ENCODE results near the gene MAP3K2. TPM values are rescaled to one million over a fixed set of nuclear protein-coding genes. Genes with fewer than 3 reads are reported as not detected.

Gene MAP3K2
- total RNA-seq, 1 donor from 2014 or later = 47.7 TPM

DNA sequence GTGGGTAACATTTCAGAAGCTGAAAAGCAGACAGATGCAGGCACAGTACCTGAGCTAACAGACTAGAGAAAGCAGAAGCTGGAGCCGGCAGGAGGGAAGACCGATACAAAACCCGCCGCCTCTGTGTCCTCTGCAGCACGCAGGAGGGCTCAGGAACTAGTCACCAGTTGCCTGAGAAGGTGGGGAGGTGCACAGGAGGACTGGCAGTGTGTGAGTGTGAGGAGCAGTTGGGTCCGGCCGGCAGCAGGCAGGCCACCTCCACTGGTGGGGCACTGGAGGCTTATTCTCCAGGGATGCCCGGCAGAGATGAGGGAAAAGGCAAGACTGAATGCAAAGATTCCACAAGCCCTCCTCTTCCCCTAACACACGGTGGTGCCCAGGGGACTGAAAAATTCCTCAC lies 112.0 kb downstream of the MAP3K2 start:
- TF ChIP-seq, protein P1, sequence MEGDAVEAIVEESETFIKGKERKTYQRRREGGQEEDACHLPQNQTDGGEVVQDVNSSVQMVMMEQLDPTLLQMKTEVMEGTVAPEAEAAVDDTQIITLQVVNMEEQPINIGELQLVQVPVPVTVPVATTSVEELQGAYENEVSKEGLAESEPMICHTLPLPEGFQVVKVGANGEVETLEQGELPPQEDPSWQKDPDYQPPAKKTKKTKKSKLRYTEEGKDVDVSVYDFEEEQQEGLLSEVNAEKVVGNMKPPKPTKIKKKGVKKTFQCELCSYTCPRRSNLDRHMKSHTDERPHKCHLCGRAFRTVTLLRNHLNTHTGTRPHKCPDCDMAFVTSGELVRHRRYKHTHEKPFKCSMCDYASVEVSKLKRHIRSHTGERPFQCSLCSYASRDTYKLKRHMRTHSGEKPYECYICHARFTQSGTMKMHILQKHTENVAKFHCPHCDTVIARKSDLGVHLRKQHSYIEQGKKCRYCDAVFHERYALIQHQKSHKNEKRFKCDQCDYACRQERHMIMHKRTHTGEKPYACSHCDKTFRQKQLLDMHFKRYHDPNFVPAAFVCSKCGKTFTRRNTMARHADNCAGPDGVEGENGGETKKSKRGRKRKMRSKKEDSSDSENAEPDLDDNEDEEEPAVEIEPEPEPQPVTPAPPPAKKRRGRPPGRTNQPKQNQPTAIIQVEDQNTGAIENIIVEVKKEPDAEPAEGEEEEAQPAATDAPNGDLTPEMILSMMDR (IDR thresholded peaks at IDR 0.05) = no peak
- intact Hi-C loops (cut with DNase I) = no loop called here
- H3K27ac ChIP-seq = no peak overlapping the region
- no peak for DNase-seq (ENCODE audit: low spot score in 2 of 2)
- H3K27me3 ChIP-seq = no peaks in the 10 kb centered on the region
- no peaks in the 10 kb centered on the region for H3K9me3 ChIP-seq
- no peak overlapping the region for H3K4me3 ChIP-seq
- H3K4me1 ChIP-seq = no peaks in the 10 kb centered on the region
- peaks cover 74 to 91% of the 10 kb centered on the region in 2 donors for H3K36me3 ChIP-seq

DNA sequence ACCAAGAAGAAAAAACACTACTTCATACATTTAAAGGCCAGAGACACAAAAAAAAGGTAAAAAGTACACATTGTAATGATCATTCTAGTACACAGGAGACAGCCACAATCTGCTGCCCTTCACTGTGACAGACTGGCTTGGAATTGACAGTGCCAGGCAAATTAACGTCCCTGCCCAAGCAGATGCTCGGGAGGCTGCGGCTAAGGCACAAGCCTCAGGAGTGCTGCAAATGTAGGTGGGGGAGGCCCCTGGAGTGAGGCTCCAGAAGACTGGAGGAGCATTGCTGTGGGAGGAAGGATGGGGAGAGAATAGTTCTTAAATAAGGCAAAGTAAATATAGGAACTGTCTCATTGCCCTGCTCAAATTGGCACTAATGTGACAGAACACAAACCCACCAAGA lies 112.4 kb downstream of the MAP3K2 start:
- no peaks in the 10 kb centered on the region for H3K9me3 ChIP-seq
- intact Hi-C loops (cut with DNase I) = no loop called here
- peaks cover 78 to 92% of the 10 kb centered on the region in 2 donors for H3K36me3 ChIP-seq
- H3K4me3 ChIP-seq = no peak overlapping the region
- TF ChIP-seq, protein P1 (IDR thresholded peaks at IDR 0.05) = no peak
- H3K4me1 ChIP-seq = no peaks in the 10 kb centered on the region
- DNase-seq (ENCODE audit: low spot score in 2 of 2) = no peak
- H3K27ac ChIP-seq = no peak overlapping the region
- no peaks in the 10 kb centered on the region for H3K27me3 ChIP-seq

DNA sequence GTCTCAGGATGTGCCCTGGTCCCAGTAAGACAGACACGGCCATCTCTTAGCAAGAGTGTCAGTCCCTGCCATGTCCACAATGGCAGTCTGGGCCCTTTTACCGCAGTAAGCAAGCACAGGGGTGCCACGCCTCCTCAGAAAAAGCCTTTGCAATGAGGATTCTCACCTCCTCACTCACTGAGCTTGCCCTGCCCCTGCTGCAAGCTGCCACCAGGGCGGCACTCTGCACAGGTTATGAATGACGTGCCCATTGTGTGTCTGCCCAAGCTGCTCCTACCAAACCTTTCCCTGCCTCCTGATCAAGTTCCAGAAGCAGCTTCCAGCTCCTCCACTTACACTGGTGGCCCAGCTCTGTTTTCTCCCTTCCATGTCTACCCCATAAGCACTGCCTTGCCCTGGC lies 117.1 kb downstream of the MAP3K2 start:
- intact Hi-C loops (cut with DNase I) = no loop called here
- peaks cover 77 to 85% of the 10 kb centered on the region in 2 donors for H3K36me3 ChIP-seq
- H3K4me3 ChIP-seq = no peak overlapping the region
- TF ChIP-seq, protein P1 (IDR thresholded peaks at IDR 0.05) = no peak
- H3K4me1 ChIP-seq = no peaks in the 10 kb centered on the region
- no peaks in the 10 kb centered on the region for H3K27me3 ChIP-seq
- no peaks in the 10 kb centered on the region for H3K9me3 ChIP-seq
- DNase-seq (ENCODE audit: low spot score in 2 of 2) = no peak
- H3K27ac ChIP-seq = no peak overlapping the region

- intact Hi-C loops (cut with DNase I) = no loop called here
- H3K36me3 ChIP-seq = peaks cover 35 to 66% of the 10 kb centered on the region in 2 donors
- no peaks in the 10 kb centered on the region for H3K4me1 ChIP-seq
- TF ChIP-seq, protein P1 (IDR thresholded peaks at IDR 0.05) = no peak
- no peak overlapping the region for H3K27ac ChIP-seq
- no peak for DNase-seq (ENCODE audit: low spot score in 2 of 2)
- H3K27me3 ChIP-seq = no peaks in the 10 kb centered on the region
- no peak overlapping the region for H3K4me3 ChIP-seq
- H3K9me3 ChIP-seq = peaks cover 0 to 11% of the 10 kb centered on the region in 2 donors
Measured at GRCh38 chr2:127261804-127262406, 125.9 kb downstream of the MAP3K2 start.

DNA sequence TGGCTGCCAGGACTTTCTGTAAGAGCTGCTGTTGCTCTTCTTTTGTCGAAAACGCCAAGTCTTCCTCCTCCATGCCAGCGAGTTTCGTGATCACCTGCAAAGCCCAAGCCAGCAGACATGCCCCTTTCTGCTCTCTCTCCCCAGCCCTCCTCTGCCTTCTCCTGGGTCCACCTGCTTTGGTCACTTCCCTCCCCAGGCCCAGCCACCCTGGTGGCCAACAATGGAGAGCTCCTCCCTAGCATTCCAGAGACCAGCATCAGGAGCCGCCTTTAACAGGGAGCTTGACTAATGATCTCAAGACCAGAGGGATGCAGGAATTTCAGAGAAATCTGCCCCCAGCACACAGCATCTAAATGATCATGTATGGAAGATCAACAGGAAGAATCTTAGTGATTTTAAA lies 128.4 kb downstream of the MAP3K2 start:
- intact Hi-C loops (cut with DNase I) = no loop called here
- TF ChIP-seq, protein P1 (IDR thresholded peaks at IDR 0.05) = no peak
- no peaks in the 10 kb centered on the region for H3K4me1 ChIP-seq

GRCh38 chr2:127256866-127257265 lies 130.9 kb downstream of the MAP3K2 start:
- TF ChIP-seq, protein P1 (IDR thresholded peaks at IDR 0.05) = no peak
- peaks cover 41 to 54% of the 10 kb centered on the region in 2 donors for H3K36me3 ChIP-seq
- no peak overlapping the region for H3K4me3 ChIP-seq
- DNase-seq (ENCODE audit: low spot score in 2 of 2) = no peak
- intact Hi-C loops (cut with DNase I) = no loop called here
- no peaks in the 10 kb centered on the region for H3K27me3 ChIP-seq
- H3K4me1 ChIP-seq = no peaks in the 10 kb centered on the region
- no peak overlapping the region for H3K27ac ChIP-seq
- no peaks in the 10 kb centered on the region for H3K9me3 ChIP-seq

More for the DNA sequence above, 128.4 kb downstream of the MAP3K2 start:
- Histone ChIP-seq H3K36me3 (peaks cover 41 to 70% of the 10 kb centered on the region in 2 donors), H3K9me3 (peaks cover 0 to 11% of the 10 kb centered on the region in 2 donors), H3K4me3 (no peak overlapping the region), H3K27ac (no peak overlapping the region), H3K27me3 (no peaks in the 10 kb centered on the region)
- no peak for DNase-seq (ENCODE audit: low spot score in 2 of 2)

Measured in ascending aorta (tissue), 2 donors.